ENCODE results near the gene GALNT15. TPM values are rescaled to one million over a fixed set of nuclear protein-coding genes. Genes with fewer than 3 reads are reported as not detected.

Gene GALNT15
- total RNA-seq, 1 experiment from 2014 or later: not detected

- Histone ChIP-seq H3K27me3 (ENCODE audit: low read length) (no peaks in the 10 kb centered on the region), H3K9ac (ENCODE audit: low read length) (no peak overlapping the region), H2AFZ (ENCODE audit: low read length) (no peak overlapping the region), H3K4me3 (ENCODE audit: low read length) (no peak overlapping the region), H3K4me2 (ENCODE audit: low read depth, low read length, poor library complexity, severe bottlenecking) (no peak overlapping the region), H3K4me1 (ENCODE audit: low read length) (peaks cover 35% of the 10 kb centered on the region), H3K9me3 (ENCODE audit: low read length) (no peaks in the 10 kb centered on the region), H3K36me3 (ENCODE audit: insufficient read depth, low read length) (no peaks in the 10 kb centered on the region), H4K20me1 (ENCODE audit: insufficient read depth, low read depth, low read length) (no peaks in the 10 kb centered on the region), H3K9me2 (replicated peaks; ENCODE audit: insufficient read depth, low read length) (no peaks in the 10 kb centered on the region), H3K27ac (ENCODE audit: low read length) (no peak overlapping the region), H3K79me2 (ENCODE audit: low read length) (no peaks in the 10 kb centered on the region)
- no peak for DNase-seq
Observed at GRCh38 chr3:16192176-16192811, 17.8 kb downstream of the GALNT15 start.

- no peak overlapping the region for H2AFZ ChIP-seq (ENCODE audit: low read length)
- H3K4me2 ChIP-seq (ENCODE audit: low read depth, low read length, poor library complexity, severe bottlenecking): peak overlapping the region; percentile 64
- H3K4me1 ChIP-seq (ENCODE audit: low read length): peaks cover 67% of the 10 kb centered on the region
- H3K27me3 ChIP-seq (ENCODE audit: low read length): no peaks in the 10 kb centered on the region
- H3K79me2 ChIP-seq (ENCODE audit: low read length): no peaks in the 10 kb centered on the region
- no peaks in the 10 kb centered on the region for H3K9me2 ChIP-seq (replicated peaks; ENCODE audit: insufficient read depth, low read length)
- H4K20me1 ChIP-seq (ENCODE audit: insufficient read depth, low read depth, low read length): no peaks in the 10 kb centered on the region
- DNase-seq: no peak
- H3K9ac ChIP-seq (ENCODE audit: low read length): peak overlapping the region; percentile 60
- no peaks in the 10 kb centered on the region; the same call in 1 of the 2 replicates for H3K9me3 ChIP-seq (ENCODE audit: low read length)
- no peak overlapping the region for H3K4me3 ChIP-seq (ENCODE audit: low read length)
- H3K27ac ChIP-seq (ENCODE audit: low read length): peak overlapping the region; percentile 96
- H3K36me3 ChIP-seq (ENCODE audit: insufficient read depth, low read length): peaks cover 4% of the 10 kb centered on the region; the same call in 1 of the 2 replicates
Observed at GRCh38 chr3:16198427-16198826, 23.9 kb downstream of the GALNT15 start.

GRCh38 chr3:16199769-16200168, 25.3 kb downstream of the GALNT15 start:
- H3K4me3 ChIP-seq (ENCODE audit: low read length): peak overlapping the region; percentile 35
- H3K27ac ChIP-seq (ENCODE audit: low read length): peak overlapping the region; percentile 96
- no peaks in the 10 kb centered on the region for H4K20me1 ChIP-seq (ENCODE audit: insufficient read depth, low read depth, low read length)
- peak overlapping the region; percentile 65 for H3K9ac ChIP-seq (ENCODE audit: low read length)
- H3K9me3 ChIP-seq (ENCODE audit: low read length): no peaks in the 10 kb centered on the region; the same call in 1 of the 2 replicates
- peak overlapping the region; percentile 64 for H3K4me2 ChIP-seq (ENCODE audit: low read depth, low read length, poor library complexity, severe bottlenecking)
- no peaks in the 10 kb centered on the region for H3K27me3 ChIP-seq (ENCODE audit: low read length)
- H3K79me2 ChIP-seq (ENCODE audit: low read length): no peaks in the 10 kb centered on the region
- H3K9me2 ChIP-seq (replicated peaks; ENCODE audit: insufficient read depth, low read length): no peaks in the 10 kb centered on the region
- peak; percentile 94 for DNase-seq
- peaks cover 70% of the 10 kb centered on the region for H3K4me1 ChIP-seq (ENCODE audit: low read length)
- peaks cover 4% of the 10 kb centered on the region; the same call in 1 of the 2 replicates for H3K36me3 ChIP-seq (ENCODE audit: insufficient read depth, low read length)
- H2AFZ ChIP-seq (ENCODE audit: low read length): no peak overlapping the region

- no peaks in the 10 kb centered on the region for H3K9me2 ChIP-seq (replicated peaks; ENCODE audit: insufficient read depth, low read length)
- H3K27ac ChIP-seq (ENCODE audit: low read length): peak overlapping the region; percentile 96
- no peaks in the 10 kb centered on the region for H3K27me3 ChIP-seq (ENCODE audit: low read length)
- peak overlapping the region; percentile 40 for H3K4me3 ChIP-seq (ENCODE audit: low read length)
- peaks cover 71% of the 10 kb centered on the region for H3K4me1 ChIP-seq (ENCODE audit: low read length)
- H4K20me1 ChIP-seq (ENCODE audit: insufficient read depth, low read depth, low read length): no peaks in the 10 kb centered on the region
- peak overlapping the region; percentile 65 for H3K9ac ChIP-seq (ENCODE audit: low read length)
- no peak for DNase-seq
- H3K36me3 ChIP-seq (ENCODE audit: insufficient read depth, low read length): peaks cover 4% of the 10 kb centered on the region; the same call in 1 of the 2 replicates
- H3K4me2 ChIP-seq (ENCODE audit: low read depth, low read length, poor library complexity, severe bottlenecking): peak overlapping the region; percentile 64
- H2AFZ ChIP-seq (ENCODE audit: low read length): no peak overlapping the region
- no peaks in the 10 kb centered on the region for H3K79me2 ChIP-seq (ENCODE audit: low read length)
- H3K9me3 ChIP-seq (ENCODE audit: low read length): no peaks in the 10 kb centered on the region; the same call in 1 of the 2 replicates
Observed at GRCh38 chr3:16200411-16200810, 25.9 kb downstream of the GALNT15 start.

GRCh38 chr3:16203031-16203430, 28.6 kb downstream of the GALNT15 start:
- Histone ChIP-seq H2AFZ (ENCODE audit: low read length) (no peak overlapping the region; the same call in 1 of the 2 replicates), H3K9ac (ENCODE audit: low read length) (peak overlapping the region; percentile 29; the same call in 1 of the 2 replicates), H3K4me2 (ENCODE audit: low read depth, low read length, poor library complexity, severe bottlenecking) (no peak overlapping the region), H4K20me1 (ENCODE audit: insufficient read depth, low read depth, low read length) (no peaks in the 10 kb centered on the region), H3K27ac (ENCODE audit: low read length) (no peak overlapping the region), H3K4me1 (ENCODE audit: low read length) (peaks cover 53% of the 10 kb centered on the region), H3K79me2 (ENCODE audit: low read length) (no peaks in the 10 kb centered on the region), H3K36me3 (ENCODE audit: insufficient read depth, low read length) (peaks cover 4% of the 10 kb centered on the region; the same call in 1 of the 2 replicates), H3K9me3 (ENCODE audit: low read length) (no peaks in the 10 kb centered on the region; the same call in 1 of the 2 replicates), H3K27me3 (ENCODE audit: low read length) (no peaks in the 10 kb centered on the region), H3K4me3 (ENCODE audit: low read length) (no peak overlapping the region), H3K9me2 (replicated peaks; ENCODE audit: insufficient read depth, low read length) (no peaks in the 10 kb centered on the region)
- no peak for DNase-seq

GRCh38 chr3:16203671-16204629, 29.5 kb downstream of the GALNT15 start:
- H3K9ac ChIP-seq (ENCODE audit: low read length): peak overlapping the region; percentile 29
- H3K27ac ChIP-seq (ENCODE audit: low read length): no peak overlapping the region
- peak overlapping the region; percentile 59; the same call in 1 of the 2 replicates for H2AFZ ChIP-seq (ENCODE audit: low read length)
- H3K79me2 ChIP-seq (ENCODE audit: low read length): no peaks in the 10 kb centered on the region
- no peaks in the 10 kb centered on the region for H3K27me3 ChIP-seq (ENCODE audit: low read length)
- no peak overlapping the region for H3K4me3 ChIP-seq (ENCODE audit: low read length)
- H3K9me3 ChIP-seq (ENCODE audit: low read length): no peaks in the 10 kb centered on the region; the same call in 1 of the 2 replicates
- H4K20me1 ChIP-seq (ENCODE audit: insufficient read depth, low read depth, low read length): no peaks in the 10 kb centered on the region
- no peaks in the 10 kb centered on the region for H3K9me2 ChIP-seq (replicated peaks; ENCODE audit: insufficient read depth, low read length)
- H3K36me3 ChIP-seq (ENCODE audit: insufficient read depth, low read length): peaks cover 4% of the 10 kb centered on the region; the same call in 1 of the 2 replicates
- peak overlapping the region; percentile 32 for H3K4me2 ChIP-seq (ENCODE audit: low read depth, low read length, poor library complexity, severe bottlenecking)
- DNase-seq: peak; percentile 75
- peaks cover 50% of the 10 kb centered on the region for H3K4me1 ChIP-seq (ENCODE audit: low read length)

GRCh38 chr3:16204751-16205150, 30.3 kb downstream of the GALNT15 start:
- Histone ChIP-seq H3K27me3 (ENCODE audit: low read length) (no peaks in the 10 kb centered on the region), H3K4me2 (ENCODE audit: low read depth, low read length, poor library complexity, severe bottlenecking) (no peak overlapping the region), H3K9ac (ENCODE audit: low read length) (no peak overlapping the region), H3K4me1 (ENCODE audit: low read length) (peaks cover 46% of the 10 kb centered on the region), H3K9me3 (ENCODE audit: low read length) (no peaks in the 10 kb centered on the region; the same call in 1 of the 2 replicates), H3K27ac (ENCODE audit: low read length) (no peak overlapping the region), H4K20me1 (ENCODE audit: insufficient read depth, low read depth, low read length) (no peaks in the 10 kb centered on the region), H2AFZ (ENCODE audit: low read length) (no peak overlapping the region), H3K79me2 (ENCODE audit: low read length) (no peaks in the 10 kb centered on the region), H3K4me3 (ENCODE audit: low read length) (no peak overlapping the region), H3K9me2 (replicated peaks; ENCODE audit: insufficient read depth, low read length) (no peaks in the 10 kb centered on the region), H3K36me3 (ENCODE audit: insufficient read depth, low read length) (peaks cover 4% of the 10 kb centered on the region; the same call in 1 of the 2 replicates)
- no peak for DNase-seq
